Femur (tissue), 1 donor: ENCODE results near the gene FXYD6.
"Not testable (repeated sequence)": the region's sequence is repeated elsewhere in the genome, so short reads cannot be mapped to it uniquely, and the experiment has no call there.

Source experiments
- DNase-seq: peaks from one replicate; pipeline ENCODE4 v3.0.0-alpha.2; 2017

FXYD6 gene

DNA sequence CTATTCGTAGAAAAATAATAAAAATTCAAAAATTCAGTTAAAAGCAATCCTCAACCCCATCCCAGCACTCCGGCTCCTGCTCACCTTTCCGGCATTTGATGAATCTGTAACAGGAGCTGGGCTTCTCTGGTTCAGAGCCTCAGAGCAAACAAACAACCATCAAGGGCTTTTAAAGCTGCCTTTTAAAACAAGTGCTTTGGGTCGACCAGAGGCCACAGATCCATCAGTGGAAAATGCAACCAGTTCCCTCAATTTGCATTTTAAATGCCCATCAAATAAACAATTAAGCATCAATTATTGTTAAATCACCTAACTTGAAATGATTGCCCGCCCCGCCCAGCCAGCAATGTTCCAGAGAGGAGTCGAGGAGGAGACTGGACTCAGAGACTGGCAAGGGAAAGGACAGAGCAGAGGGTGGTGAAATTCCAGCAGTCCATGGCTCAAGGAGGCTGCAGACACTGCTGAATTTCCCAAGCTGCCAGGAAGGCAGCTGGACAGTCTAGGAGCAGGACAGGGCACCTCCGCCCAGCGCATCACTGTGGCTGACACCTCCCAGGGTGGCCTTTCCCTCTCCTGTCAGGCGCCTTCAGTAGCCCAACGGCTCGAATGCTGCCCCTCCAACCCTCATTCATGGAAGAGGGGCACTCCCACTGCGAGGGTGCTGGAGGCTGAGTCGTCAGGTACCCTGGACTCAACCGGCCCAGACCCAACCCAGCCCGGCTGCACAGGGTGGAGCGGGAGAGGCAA is 7.5 kb downstream of the FXYD6 start:
- no peak for DNase-seq

DNA sequence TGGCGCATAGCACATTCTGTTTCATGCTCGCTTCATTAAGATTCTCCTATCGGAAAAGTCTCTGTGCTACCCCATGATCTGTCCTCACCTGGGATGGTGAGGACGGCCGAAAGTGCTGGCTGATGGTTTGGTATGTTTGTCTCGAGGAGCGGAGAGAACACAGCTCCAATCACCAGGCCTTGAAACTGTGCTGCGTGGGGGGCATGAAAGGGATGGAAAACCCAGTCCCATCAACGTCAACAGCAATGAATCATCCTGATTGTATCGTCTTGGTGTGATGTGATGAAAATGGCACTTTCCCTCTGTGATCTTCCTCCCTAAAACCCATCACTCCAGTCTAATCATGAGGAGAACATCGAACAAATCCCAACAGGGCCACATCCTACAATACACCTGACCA is 8.4 kb downstream of the FXYD6 start:
- DNase-seq: no peak

DNA sequence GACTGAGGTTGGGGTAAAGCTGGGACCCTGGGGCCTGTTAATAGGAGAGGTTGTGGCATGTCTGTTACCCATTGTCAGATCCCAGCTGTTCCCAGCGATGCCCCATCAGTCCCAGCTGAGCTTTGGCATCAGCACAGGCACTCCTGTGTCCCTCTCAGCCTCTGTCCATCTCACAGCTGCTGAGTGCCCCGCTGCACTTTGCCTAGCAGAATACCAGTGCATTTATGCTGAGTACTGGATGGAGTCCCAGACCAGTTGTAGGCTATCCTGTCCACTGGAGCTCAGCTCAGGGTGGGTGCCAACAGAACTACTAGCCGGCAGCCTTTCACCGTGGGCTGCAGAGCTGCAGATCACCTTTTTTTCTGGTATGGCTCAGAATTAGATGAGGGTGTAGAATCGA is 9.9 kb downstream of the FXYD6 start:
- no peak for DNase-seq

DNA sequence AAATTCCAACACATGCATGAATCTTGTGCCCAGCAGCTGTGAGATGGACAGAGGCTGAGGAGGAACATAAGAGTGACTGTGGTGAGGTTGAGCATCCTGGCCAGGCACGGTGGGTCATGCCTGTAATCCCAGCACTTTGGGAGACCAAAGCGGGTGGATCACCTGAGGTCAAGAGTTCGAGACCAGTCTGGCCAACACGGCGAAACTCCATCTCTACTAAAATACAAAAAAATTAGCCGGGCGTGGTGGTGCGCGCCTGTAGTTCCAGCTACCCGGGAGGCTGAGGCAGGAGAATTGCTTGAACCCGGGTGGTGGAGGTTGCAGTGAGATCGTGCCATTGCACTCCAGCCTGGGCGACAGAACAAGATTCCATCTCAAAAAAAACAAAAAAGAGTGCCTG is 10.9 kb downstream of the FXYD6 start:
- not testable (repeated sequence) for DNase-seq

DNA sequence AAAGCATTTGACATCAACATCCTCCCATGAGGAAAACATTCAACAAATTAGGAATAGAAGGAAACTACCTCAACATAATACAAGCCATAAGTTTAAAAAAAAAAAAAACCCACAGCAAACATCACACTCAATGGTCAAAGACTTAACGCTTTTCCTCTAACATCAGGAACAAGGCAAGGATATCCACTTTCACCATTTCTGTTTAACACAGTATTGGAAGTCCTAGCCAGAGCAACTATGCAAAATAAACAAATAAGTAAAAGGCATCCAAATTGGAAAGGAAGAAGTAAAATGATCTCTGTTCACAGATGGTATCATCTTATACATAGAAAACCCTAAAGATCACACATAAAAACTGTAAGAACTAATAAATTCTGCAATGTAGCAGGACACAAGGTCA is 13.1 kb downstream of the FXYD6 start:
- DNase-seq: no peak

DNA sequence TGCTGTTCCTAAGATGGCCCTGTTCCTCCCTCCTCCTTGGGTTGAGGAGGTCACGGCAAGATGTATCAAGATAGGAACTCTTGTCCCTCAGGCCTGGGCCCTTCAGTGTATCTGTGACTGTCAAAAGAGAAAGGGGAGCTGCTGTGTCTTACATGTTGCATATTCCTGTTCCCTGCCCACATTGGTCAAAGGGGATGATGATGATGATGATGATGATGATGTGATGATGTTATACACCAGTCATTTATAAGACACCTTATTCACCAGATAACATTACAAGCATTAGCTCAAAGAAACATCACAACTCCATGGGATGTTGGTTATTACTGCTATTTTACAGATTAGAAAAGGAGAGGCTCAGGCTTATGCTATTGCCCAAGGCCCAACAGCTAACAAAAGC is 13.7 kb downstream of the FXYD6 start:
- no peak for DNase-seq

DNA sequence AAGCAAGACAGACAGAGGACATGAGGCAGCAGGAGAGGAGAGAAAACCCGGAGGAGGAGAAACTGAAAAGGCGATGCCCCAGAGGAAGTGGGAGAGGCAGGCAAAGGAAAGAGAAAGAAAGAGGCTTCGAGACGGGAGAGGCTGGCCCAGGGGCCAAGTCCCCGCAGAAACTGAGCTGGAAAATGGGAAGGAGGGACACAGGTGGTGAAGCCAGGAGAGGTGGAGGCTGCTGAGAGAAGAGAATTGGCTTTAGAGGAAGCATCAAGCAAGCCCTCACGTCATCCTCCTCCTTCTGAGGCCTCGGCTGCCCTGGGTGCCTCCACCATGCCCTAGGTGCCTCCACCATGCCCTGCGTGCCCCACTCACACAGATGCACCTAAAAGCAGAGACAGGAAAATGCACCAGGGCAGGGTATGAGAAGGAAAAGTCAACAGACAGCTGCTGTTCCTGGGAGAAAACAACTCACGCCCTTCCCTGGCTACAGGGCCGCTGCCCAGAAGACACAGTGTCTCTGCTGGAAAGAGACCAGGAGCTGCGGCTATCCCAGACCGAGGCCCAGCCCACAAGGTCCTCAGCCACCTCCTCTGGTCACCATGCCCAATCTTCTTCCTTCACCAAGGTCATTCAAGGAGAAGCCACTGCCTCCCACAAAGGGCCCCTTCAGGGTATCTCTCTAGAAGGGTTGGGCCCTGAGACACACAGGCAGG is 14.3 kb downstream of the FXYD6 start:
- peak; percentile 69 for DNase-seq

DNA sequence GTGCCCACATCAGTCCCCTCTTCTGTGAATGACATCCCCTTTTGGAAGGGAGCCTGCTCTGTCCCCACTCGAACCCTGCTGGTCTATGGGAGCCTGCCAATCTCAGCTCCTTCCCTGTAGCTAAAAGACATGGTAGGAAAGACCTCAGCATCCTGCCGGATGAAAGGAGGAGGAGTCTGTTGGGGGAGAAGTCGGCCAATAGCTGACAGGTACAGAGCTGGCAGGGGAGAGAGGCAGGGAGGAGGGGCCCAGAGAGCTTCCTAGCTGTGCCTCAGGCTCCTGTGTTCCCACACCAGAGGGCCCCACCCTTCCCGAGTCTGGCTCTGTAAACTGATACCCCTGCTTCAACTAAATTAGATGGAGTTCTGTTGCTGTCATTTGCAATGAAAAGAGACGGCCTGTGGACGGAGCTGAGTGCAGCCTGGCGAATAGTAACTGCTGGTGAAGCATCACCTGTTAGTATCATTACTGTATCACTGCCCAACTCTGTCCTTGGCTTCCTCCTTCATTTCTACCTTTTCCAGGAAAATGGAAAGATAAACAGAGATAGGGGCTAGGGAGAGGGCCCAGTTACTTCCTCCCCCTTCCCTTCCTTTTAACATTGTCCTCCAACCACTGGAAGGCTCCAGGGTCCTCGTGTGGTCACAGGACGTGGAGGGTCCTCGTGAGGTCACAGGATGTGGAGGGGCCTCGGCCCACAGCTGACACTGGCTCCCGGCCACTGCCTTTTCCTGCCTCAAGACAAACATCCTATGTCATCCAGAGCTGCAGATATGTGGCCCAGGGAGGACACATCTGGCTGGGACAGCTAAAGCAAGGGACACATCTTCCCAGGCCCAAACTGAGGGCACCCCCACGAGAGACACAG is 15.1 kb downstream of the FXYD6 start:
- DNase-seq: peak; percentile 79

DNA sequence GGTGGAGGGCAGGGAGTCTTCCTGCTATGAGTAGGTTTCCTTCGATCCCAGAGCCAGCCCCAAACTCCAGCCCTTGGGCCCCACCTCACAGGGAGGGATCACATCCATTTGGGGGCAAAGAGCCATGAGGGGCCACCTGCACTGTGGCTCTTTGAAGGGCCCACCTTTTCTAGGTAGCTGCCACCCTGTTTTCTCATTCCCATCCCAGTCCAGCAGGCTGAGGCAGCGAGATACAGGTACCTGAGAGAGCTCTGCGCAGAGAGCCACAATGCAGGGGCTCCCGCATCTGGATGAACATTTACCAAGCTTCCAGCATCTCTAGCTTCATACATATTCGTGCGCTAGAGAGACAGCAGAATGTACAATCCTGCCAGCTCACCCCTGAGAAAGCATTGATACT is 16.3 kb downstream of the FXYD6 start:
- no peak for DNase-seq

DNA sequence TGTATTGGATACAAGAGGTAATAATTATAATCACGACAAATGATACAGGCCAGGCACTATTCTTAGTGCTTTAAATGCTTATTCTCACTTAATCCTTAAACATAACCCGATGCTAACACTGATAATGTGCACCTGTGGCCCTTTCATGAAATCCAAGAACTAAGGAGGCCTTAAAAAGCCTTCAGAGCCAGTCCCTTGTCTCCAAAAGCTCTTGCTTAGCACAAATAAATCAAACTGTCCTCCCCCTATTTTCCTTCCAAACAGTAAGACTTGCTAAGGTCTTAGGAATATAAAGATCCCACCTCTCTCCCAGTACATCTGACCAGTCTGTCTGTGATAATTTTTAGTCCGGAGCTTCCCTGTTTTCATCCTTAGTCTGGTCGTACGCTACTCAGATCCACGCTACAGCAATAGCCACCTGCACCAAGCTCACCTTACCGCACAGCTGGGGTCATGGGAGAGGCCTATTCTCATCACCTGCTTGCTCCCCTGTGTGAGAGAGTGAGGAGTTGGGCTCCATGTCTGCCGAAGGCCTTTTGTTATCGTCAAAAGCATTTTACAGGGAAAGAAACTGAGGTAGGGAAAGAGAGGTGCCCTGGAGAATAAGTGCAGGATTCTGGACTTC is 16.9 kb downstream of the FXYD6 start:
- no peak for DNase-seq

DNA sequence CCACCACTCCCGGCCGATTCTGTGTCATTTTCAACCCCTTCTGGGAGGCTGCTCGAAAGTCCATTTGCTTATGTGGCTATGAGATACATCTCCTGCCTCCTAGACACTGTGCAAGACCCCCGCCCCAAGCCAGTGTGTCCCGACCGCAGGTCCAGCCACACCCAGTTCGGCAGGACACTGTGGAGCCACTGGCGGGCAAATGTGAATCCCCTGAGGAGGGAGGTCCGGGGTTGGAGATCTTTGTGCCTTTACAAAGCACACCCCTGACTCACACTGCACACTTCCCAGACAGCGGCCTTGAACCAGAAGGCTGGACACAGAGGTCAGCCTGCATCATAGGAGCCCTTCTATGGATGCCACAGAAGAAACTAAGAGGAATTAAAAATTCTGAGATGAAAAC is 17.4 kb downstream of the FXYD6 start:
- no peak for DNase-seq

DNA sequence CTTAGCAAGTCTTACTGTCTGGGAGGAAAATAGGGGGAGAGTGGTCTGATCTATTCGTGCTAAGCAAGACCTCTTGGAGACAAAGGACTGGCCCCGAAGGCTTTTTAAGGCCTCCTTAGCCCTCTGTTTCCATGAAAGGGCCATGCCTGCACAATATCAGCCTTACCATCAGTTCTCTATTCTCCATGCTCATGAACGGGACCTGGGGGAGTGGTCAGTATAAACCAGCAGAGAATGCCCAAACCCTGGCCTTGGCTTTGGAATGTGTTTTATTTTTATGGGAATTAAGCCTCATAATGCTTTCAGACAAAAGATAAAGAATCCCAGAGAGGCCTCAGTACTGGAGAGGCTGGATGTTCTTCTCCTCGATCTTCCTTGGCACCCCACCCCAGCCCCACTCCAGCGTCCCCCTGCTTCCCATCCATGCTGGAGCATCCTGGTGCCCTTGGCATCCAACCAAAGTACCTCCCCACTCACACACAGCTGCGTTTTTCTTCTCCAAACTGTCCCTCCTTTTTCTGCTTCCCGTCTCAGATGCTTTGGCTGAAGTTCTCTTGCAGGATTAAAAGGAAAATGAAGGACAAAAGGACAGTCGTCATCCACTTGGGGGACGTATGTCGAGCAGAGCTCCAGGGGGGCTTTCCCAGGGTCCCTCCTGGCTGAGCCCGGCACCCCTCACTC is 18.6 kb downstream of the FXYD6 start:
- DNase-seq: no peak

DNA sequence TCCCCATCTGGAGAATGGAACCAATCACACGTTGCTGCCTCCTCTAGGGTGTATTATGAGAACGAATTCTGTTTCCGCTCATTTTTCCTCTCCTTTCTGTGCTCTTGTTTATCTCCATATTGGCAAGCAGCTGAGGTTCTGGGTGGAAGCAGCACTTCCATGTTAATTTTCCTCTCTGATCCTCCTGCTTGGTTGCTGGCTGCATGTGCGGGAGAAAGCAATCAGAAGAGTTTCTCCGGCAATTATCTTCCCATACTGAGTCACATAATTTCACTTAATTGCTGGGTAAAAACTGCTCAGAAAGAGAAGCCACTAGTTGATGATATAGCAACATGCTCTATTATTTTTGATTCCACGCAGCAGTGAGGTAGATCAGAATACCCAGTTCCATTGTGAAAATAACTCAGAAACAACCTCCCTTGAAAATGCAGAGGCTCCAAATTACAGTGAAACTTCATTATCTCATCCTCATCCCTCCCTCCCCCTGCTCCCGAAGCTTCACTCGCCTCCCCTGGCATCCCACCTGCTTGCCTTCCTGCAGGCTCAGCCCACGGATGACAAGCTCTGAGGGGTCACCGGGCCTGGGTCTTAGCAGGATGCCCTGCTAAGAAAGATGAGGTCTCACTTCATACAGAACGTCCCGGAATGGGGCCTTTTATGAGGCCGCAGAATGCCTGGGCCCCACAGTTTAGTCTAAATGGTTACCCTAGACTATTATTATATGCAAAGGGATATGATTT is 20.4 kb downstream of the FXYD6 start:
- no peak for DNase-seq

DNA sequence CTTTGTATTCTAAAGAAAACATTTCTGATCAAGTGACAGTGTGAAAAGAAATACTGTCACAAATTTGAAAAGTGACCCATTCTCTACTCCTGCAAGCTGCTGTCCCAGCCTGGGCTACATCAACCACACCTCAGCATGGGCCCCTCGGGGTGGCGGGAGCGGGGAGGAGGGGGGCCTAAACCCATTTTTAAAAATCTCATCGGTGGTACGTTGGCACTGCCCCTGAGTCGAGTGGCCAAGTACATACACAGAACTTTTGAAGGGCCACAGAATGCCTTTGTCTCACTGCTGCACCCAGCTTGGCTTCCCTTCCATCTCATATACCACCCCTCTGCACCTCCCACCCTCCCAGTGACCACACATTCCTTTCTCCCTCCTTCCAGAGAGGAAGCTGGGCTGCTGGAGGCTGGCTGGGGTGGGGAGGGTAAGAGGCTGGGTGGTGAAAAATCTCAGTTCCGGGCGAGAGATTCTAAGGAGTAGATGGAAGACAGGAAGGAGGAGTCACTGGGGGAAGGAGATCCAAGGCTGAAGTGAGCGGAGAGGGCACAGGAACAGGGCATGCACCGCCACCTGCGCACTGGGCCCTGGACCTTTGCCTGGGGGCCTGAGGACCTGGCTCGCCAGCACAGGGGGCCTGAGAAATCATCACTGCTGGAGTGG is 21.1 kb downstream of the FXYD6 start:
- DNase-seq: no peak

DNA sequence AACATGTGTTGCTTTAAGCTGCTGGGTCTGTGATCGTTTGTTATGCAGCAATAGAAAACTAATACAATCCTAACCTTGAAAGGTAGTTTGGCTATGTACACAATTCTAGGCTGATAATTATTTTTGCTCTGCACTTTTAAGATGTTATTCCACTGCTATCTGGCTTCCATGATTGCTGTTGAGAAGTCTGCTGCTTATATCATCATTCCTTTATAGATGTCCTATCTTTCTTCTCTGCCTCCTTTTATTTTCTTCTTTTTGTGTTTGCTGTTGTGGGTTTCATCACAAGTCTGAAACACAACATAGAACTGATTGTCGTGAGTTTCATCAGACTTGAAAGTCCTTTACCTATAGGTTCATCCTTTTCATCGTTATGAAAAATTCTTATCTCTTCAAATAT is 24.1 kb downstream of the FXYD6 start:
- DNase-seq: no peak

DNA sequence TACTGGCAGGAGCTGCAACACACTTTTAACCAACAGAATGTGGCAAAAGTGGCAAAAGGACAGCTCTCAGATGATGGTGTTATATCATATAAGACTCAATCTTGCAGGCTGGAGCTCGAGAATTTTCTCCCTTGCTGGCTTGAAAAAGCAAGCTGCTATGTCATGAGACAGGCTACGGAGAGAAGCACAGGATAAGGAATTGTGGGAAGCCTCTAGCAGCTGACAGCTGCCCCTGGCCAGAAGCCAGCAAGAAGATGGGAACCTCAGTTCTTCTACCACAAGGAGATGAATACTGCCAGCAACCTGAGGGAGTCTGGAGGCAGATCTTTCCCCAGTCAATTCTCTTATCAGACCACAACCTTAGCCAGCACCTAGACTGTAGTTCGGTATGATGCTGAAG is 24.6 kb downstream of the FXYD6 start:
- DNase-seq: no peak

DNA sequence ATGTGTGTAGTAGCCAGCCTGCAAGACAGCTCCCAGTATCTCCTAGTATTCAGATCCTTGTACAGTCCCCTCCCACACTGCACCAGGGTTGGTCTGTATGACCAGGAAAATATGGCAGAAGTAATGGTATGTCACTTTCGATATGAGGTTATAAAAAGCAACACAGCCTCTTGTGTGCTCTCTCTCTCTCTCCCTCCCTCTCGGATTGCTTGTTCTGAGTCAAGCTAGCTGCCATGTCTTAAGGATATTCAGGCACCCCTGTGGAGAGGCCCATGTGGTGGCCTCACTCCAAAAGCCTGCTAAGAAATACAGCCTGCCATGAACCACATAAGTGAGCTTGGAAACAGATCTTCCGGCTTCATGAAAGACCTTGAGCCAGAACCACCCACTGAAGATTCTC is 25.4 kb downstream of the FXYD6 start:
- peak; percentile 72 for DNase-seq

DNA sequence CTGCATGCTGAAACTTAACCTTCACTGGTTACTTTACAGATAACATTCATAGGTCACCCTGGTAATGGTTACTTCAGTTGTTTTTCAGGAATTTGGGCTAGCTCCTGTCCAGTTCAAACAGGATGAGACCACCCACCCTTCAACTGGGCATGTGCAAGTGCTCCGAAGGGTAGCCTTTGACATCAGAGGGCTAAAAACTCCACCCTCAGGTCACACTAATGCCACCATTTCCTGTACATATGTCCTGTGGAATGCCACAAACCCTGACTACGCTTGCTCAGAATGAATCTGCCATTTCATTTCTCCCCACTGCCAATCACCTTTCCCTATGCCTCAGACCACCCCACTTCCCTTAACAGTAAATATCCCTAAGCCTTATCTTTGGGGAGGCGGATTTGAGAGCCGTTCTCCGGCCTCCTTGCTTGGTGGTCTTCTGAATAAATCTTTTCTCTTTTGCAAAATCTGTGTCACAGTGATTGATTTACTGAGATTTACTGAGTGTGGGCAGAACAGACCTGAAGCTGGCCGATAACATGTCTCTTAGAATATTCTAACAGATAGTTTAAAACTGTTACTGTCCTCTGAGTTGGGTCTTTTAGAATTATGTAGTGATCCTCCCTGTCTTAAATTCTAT is 26.6 kb downstream of the FXYD6 start:
- no peak for DNase-seq

DNA sequence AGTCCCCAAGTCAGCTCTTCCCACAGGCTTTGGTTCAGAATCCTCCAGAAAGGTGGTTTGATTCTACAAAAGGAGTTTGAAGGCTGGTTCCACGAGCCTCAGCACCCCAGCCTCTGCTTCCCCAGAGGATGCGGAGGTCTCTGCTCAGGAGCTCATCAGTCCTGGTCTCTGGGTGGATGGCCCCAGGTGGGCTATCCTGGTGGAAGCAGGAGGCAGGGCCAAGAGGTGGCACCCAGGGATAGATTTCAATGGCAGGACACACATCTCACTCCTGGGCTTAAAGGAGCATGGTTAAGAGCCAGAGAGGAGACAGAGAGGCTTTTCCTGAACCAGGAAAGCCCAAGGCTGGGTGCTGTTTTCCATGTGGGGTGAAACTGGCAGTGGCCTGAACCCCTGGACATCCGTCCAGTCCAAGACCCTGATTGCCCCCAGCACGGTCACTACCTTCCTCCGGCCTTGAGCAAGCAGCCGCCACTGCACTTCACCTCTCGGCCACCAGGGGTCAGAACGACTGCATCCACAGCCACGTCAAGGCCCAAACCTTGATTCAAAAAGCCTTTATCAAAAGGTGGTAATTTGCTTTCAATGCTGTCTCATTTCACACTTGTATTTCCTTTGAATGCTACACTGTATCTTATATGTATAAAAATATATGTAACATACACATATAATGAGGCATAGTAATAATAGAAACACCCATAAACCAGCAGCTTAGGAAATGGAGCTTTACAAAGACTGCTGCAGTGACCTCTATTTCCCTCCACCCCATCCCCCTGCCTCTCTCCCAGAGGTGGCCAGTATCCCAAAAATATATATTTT is 32.6 kb downstream of the FXYD6 start:
- DNase-seq: peak; percentile 86
